Breast epithelium (tissue), 4 donors: ENCODE measurements around the gene ST8SIA5. TPM values are rescaled to one million over a fixed set of nuclear protein-coding genes. Genes with fewer than 3 reads are reported as not detected.

Source experiments
- DNase-seq, 2 donors: peaks; one replicate each; pipeline ENCODE4 v3.0.0-alpha.2; 2019; ENCODE audit warnings: low spot score in 2 of 2
- H3K27ac ChIP-seq, 2 donors: fragments of 200-600 bp; sonication (generic) in 1 of 2; one replicate each; pipeline ENCODE4 v1.5.1; 2016 to 2019; ENCODE audit warnings: mild to moderate bottlenecking in 1 of 2
- H3K27me3 ChIP-seq, 2 donors: fragments of 200-600 bp; sonication (generic) in 1 of 2; one replicate each; pipeline versions ENCODE4 v1.5.1 to v1.6.0; 2017 to 2019; ENCODE audit warnings: control low read depth in 1 of 2, mild to moderate bottlenecking in 1 of 2
- H3K36me3 ChIP-seq: fragments of 200-600 bp; one replicate; pipeline ENCODE4 v1.5.1; 2019
- H3K4me1 ChIP-seq, 2 donors: fragments of 200-600 bp; sonication (generic); one replicate each; pipeline ENCODE4 v1.5.1; 2016 to 2019; ENCODE audit warnings: control low read depth in 1 of 2
- H3K4me3 ChIP-seq, 3 donors: fragments of 200-600 bp; sonication (generic); 1 replicate in 2 of 3; 2 replicates in 1 of 3; pipeline ENCODE4 v1.5.1; 2016 to 2019; ENCODE audit warnings: mild to moderate bottlenecking in 3 of 3, moderate library complexity in 2 of 3
- H3K9me3 ChIP-seq, 2 donors: fragments of 200-600 bp; sonication (generic) in 1 of 2; one replicate each; pipeline ENCODE4 v1.5.1; 2016 to 2019; ENCODE audit warnings: control low read depth in 1 of 2
- CTCF ChIP-seq, 3 donors: fragments of 450-650 bp; IDR thresholded peaks; one replicate each; pipeline ENCODE4 v1.5.1; 2016 to 2017; ENCODE audit warnings: antibody characterized with exemption in 3 of 3, mild to moderate bottlenecking in 3 of 3, moderate library complexity in 3 of 3
- POLR2A ChIP-seq: fragments of 450-650 bp; IDR thresholded peaks from one replicate; pipeline ENCODE4 v1.6.1; 2016; ENCODE audit warnings: antibody characterized with exemption, mild to moderate bottlenecking, moderate library complexity
- POLR2AphosphoS5 ChIP-seq, 3 donors: sonication (generic); formaldehyde crosslinking; IDR thresholded peaks; one replicate each; pipeline ENCODE4 v1.6.1; 2017; ENCODE audit warnings: antibody characterized with exemption in 3 of 3
- intact Hi-C: fragments of 100-400 bp; cut with DNase I; formaldehyde crosslinking; loops from one replicate; pipeline ENCODE4 v1.15.1; 2023; ENCODE audit warnings: low total_unique reads
- total RNA-seq, 3 donors: library from RNA; depleted of rRNA; stranded (reverse); fragments of >200 nt; gene quantifications; one replicate each; pipeline ENCODE4 v1.1.0, GENCODE V29; 2016

Gene ST8SIA5
- total RNA-seq, 3 donors from 2014 or later = 0.29 to 0.33 TPM; not detected in 1

GRCh38 chr18:46716827-46717226 is 40.0 kb downstream of the ST8SIA5 start:
- Histone ChIP-seq H3K27ac (no peak overlapping the region), H3K36me3 (no peaks in the 10 kb centered on the region), H3K4me3 (no peak overlapping the region), H3K27me3 (no peaks in the 10 kb centered on the region), H3K9me3 (no peaks in the 10 kb centered on the region), H3K4me1 (no peaks in the 10 kb centered on the region)
- TF ChIP-seq CTCF (IDR thresholded peaks at IDR 0.05) (no peak), POLR2AphosphoS5 (IDR thresholded peaks at IDR 0.05) (no peak), POLR2A (no peak)
- intact Hi-C loops = no loop called here
- DNase-seq = no peak

- H3K27ac ChIP-seq = no peak overlapping the region
- no peaks in the 10 kb centered on the region for H3K27me3 ChIP-seq
- no peak for DNase-seq
- no peaks in the 10 kb centered on the region for H3K4me1 ChIP-seq
- H3K4me3 ChIP-seq = no peak overlapping the region
- TF ChIP-seq POLR2AphosphoS5 (IDR thresholded peaks at IDR 0.05) (no peak), POLR2A (no peak), CTCF (IDR thresholded peaks at IDR 0.05) (no peak)
- H3K9me3 ChIP-seq = no peaks in the 10 kb centered on the region
- intact Hi-C loops = no loop called here
- H3K36me3 ChIP-seq = no peaks in the 10 kb centered on the region
These were observed 40.5 kb downstream of the ST8SIA5 start for GRCh38 chr18:46716336-46716735.

- DNase-seq = no peak
- Histone ChIP-seq H3K4me1 (no peaks in the 10 kb centered on the region), H3K4me3 (no peak overlapping the region), H3K27ac (no peak overlapping the region), H3K27me3 (no peaks in the 10 kb centered on the region), H3K36me3 (no peaks in the 10 kb centered on the region), H3K9me3 (no peaks in the 10 kb centered on the region)
- intact Hi-C loops = no loop called here
- TF ChIP-seq CTCF (IDR thresholded peaks at IDR 0.05) (no peak), POLR2A (no peak), POLR2AphosphoS5 (IDR thresholded peaks at IDR 0.05) (no peak)
These were observed 41.8 kb downstream of the ST8SIA5 start for GRCh38 chr18:46715062-46715461.

- Histone ChIP-seq H3K36me3 (no peaks in the 10 kb centered on the region), H3K27me3 (no peaks in the 10 kb centered on the region), H3K4me1 (no peaks in the 10 kb centered on the region), H3K4me3 (no peak overlapping the region), H3K9me3 (no peaks in the 10 kb centered on the region), H3K27ac (no peak overlapping the region)
- intact Hi-C loops = no loop called here
- no peak for TF ChIP-seq CTCF (IDR thresholded peaks at IDR 0.05)
- TF ChIP-seq POLR2A = no peak
- no peak for TF ChIP-seq POLR2AphosphoS5 (IDR thresholded peaks at IDR 0.05)
- no peak for DNase-seq
These were observed 44.4 kb downstream of the ST8SIA5 start for GRCh38 chr18:46712406-46712805.

- Histone ChIP-seq H3K27ac (no peak overlapping the region), H3K4me1 (no peaks in the 10 kb centered on the region), H3K4me3 (no peak overlapping the region), H3K9me3 (no peaks in the 10 kb centered on the region), H3K36me3 (no peaks in the 10 kb centered on the region), H3K27me3 (no peaks in the 10 kb centered on the region)
- no peak for DNase-seq
- TF ChIP-seq CTCF (IDR thresholded peaks at IDR 0.05) (no peak), POLR2AphosphoS5 (IDR thresholded peaks at IDR 0.05) (no peak), POLR2A (no peak)
- intact Hi-C loops = no loop called here
These were observed 45.4 kb downstream of the ST8SIA5 start for GRCh38 chr18:46711444-46711863.
